Activated CD8-positive, alpha-beta memory T cell treated with anti-CD3 and anti-CD28 coated beads, Interleukin-2, amount 50 U/mL, for 1 hour (primary cell): Measurements from ENCODE around the gene GTF2H2C_2.
"Not testable (repeated sequence)": the region's sequence is repeated elsewhere in the genome, so short reads cannot be mapped to it uniquely, and the experiment has no call there.

Experiments
- DNase-seq: peaks from one replicate; pipeline ENCODE4 v3.0.0-alpha.2; 2020; ENCODE audit errors: extremely low read depth

GTF2H2C_2 gene

GRCh38 chr5:70415117-70415516, at the start of gene GTF2H2C_2:
GTF2H2C_2 (plus strand) TSS chr5:70415368.
- DNase-seq = not testable (repeated sequence)

GRCh38 chr5:70400984-70401686, 14.0 kb upstream of the GTF2H2C_2 start:
- DNase-seq = not testable (repeated sequence)

GRCh38 chr5:70421322-70421721, 6.2 kb downstream of the GTF2H2C_2 start:
- not testable (repeated sequence) for DNase-seq

- DNase-seq = not testable (repeated sequence)
Measured at GRCh38 chr5:70423215-70423614, 8.0 kb downstream of the GTF2H2C_2 start.

- DNase-seq = not testable (repeated sequence)
Measured at GRCh38 chr5:70438518-70438917, 23.4 kb downstream of the GTF2H2C_2 start.

GRCh38 chr5:70449565-70449964, 34.4 kb downstream of the GTF2H2C_2 start:
- DNase-seq = not testable (repeated sequence)

GRCh38 chr5:70451249-70451984, 36.2 kb downstream of the GTF2H2C_2 start:
- not testable (repeated sequence) for DNase-seq

- not testable (repeated sequence) for DNase-seq
Measured at GRCh38 chr5:70457093-70457492, 41.9 kb downstream of the GTF2H2C_2 start.

- DNase-seq = not testable (repeated sequence)
Measured at GRCh38 chr5:70459188-70459587, 44.0 kb downstream of the GTF2H2C_2 start.

- not testable (repeated sequence) for DNase-seq
Measured at GRCh38 chr5:70461984-70462383, 46.8 kb downstream of the GTF2H2C_2 start.

GRCh38 chr5:70464019-70464637, 49.0 kb downstream of the GTF2H2C_2 start:
- DNase-seq = not testable (repeated sequence)

GRCh38 chr5:70469926-70470509, 54.9 kb downstream of the GTF2H2C_2 start:
- not testable (repeated sequence) for DNase-seq
